Measurements from ENCODE around the gene PSMD1.

- TF ChIP-seq CTCF (conservative IDR thresholded peaks at IDR 0.05) (no peak), ZFX (IDR thresholded peaks at IDR 0.05) (no peak)
Measured at GRCh38 chr2:231008131-231008530, 48.5 kb upstream of the PSMD1 start.

Measured in C4-2B (cell line).